VCaP (cell line): ENCODE measurements around the gene C4B.
"Not testable (repeated sequence)": the region's sequence is repeated elsewhere in the genome, so short reads cannot be mapped to it uniquely, and the experiment has no call there.

Source experiments
- H3K27ac ChIP-seq: fragments of 450-650 bp; 2 replicates; pipeline ENCODE4 v1.5.1; 2017
- CTCF ChIP-seq: fragments of 450-650 bp; conservative IDR thresholded peaks from 2 replicates; pipeline ENCODE4 v1.5.1; 2017; ENCODE audit warnings: mild to moderate bottlenecking, moderate library complexity

The C4B gene

DNA sequence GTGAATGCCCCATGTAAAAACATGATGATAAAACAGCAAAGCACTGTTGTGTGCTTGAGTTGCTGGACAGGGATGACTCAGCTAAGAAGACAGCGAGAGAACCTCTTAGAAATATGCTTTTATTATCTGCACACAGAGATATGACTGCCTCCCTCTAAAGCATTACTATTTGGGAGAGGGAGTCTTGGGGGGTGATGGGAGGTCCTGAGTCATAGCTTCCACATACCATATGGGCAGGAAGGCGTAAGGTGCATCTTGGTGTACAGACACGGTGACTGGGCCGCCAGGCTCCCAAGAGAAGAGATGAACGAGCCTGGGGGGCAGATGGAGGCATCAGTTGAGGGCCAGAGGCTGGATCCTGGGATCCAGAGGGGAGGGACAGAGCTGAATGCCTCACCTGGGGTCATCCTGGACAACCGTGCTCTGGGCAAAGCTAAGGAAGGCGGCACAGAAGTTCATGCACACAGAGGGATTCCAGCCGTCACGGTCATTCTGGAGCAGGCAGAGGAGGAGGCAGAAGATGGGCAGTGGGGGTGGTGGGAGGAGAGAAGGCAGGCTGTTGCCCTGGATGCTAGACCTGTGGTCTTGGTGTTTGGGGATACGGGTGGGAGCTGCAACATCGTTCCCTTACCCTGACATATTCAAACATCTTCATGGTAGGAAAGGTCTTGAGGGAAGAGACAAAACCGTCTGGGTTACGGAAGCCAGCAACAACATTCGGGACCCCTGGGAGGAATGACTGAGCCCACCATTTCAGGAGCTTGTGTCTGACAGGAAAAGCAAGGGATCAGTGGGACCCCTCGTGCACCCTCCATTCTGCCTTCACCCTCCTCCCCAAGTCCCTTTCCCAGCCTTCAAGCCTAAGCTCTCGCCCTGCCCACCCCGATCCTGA, 44.6 kb upstream of the C4B start:
- no peak for TF ChIP-seq CTCF
- peak overlapping the region; percentile 85; the same call in 1 of the 2 replicates for H3K27ac ChIP-seq

- TF ChIP-seq CTCF, result no peak
- peak overlapping the region; percentile 85 for H3K27ac ChIP-seq
Measured at GRCh38 chr6:31970604-31971271, 43.9 kb upstream of the C4B start.

GRCh38 chr6:31971279-31971992, 43.2 kb upstream of the C4B start:
- no peak for TF ChIP-seq CTCF
- H3K27ac ChIP-seq, result peak overlapping the region; percentile 85

GRCh38 chr6:31971993-31972708, 42.4 kb upstream of the C4B start, which contains the start of gene DXO:
DXO (minus strand) TSS chr6:31972138; CDS start chr6:31971675, 463 bp downstream.
- peak within 1 kb of the TSS; percentile 85 for H3K27ac ChIP-seq
- no peak for TF ChIP-seq CTCF

DNA sequence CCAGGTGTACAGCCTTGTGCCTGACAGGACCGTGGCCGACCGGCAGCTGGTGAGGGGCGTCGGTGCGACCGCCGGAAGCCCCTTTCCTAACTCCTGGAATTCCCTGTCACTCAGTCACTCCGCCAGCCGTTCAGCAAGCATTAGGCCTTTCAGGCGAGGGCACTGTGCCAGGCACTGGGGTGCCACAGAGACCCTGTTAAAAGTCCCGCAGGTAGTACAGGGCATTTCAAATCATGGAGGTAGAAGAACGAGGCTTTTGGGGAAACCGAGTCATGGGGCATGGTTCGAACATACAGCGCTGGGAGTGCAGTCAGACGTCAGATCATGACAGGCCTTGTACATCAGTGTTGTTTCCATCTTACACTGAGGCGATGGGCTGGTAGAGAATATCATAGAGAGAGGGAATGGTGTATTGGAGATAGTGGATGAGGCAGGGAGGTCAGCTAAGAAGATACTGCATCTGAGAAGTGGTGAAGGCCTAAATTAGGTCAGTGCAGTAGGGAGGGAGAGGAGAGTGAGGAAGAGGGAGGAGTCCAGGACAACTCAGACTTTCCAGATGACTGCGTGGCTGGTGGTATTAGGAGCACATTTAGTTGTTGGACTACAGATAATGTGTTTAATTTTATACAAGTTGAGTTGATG, 41.8 kb upstream of the C4B start:
- no peak for TF ChIP-seq CTCF
- H3K27ac ChIP-seq, result peak overlapping the region; percentile 85

GRCh38 chr6:31976065-31976464, 38.5 kb upstream of the C4B start:
- H3K27ac ChIP-seq, result not testable (repeated sequence)

- TF ChIP-seq CTCF, result no peak
- no peak overlapping the region for H3K27ac ChIP-seq
Measured at GRCh38 chr6:31977816-31978431, 36.7 kb upstream of the C4B start.
